Uterus (tissue), 2 donors: ENCODE measurements around the gene SLC6A6.

Experiments used
- POLR2A ChIP-seq, 2 donors: fragments of 450-650 bp; IDR thresholded peaks; one replicate each; pipeline ENCODE4 v1.6.1; 2016; ENCODE audit warnings: antibody characterized with exemption in 2 of 2, mild to moderate bottlenecking in 1 of 2, moderate library complexity in 1 of 2
- TF ChIP-seq, protein P1 (sequence below), 4 experiments: fragments of 200-600 bp in 2 of 4; fragments of 450-650 bp in 2 of 4; sonication (generic) in 2 of 4; IDR thresholded peaks; one replicate each; pipeline ENCODE4 v1.5.1; 2016 to 2019; ENCODE audit warnings: antibody characterized with exemption in 4 of 4, mild to moderate bottlenecking in 2 of 4, moderate library complexity in 1 of 4

GRCh38 chr3:14491396-14492190 lies 89.2 kb downstream of the SLC6A6 start:
- TF ChIP-seq, protein P1, sequence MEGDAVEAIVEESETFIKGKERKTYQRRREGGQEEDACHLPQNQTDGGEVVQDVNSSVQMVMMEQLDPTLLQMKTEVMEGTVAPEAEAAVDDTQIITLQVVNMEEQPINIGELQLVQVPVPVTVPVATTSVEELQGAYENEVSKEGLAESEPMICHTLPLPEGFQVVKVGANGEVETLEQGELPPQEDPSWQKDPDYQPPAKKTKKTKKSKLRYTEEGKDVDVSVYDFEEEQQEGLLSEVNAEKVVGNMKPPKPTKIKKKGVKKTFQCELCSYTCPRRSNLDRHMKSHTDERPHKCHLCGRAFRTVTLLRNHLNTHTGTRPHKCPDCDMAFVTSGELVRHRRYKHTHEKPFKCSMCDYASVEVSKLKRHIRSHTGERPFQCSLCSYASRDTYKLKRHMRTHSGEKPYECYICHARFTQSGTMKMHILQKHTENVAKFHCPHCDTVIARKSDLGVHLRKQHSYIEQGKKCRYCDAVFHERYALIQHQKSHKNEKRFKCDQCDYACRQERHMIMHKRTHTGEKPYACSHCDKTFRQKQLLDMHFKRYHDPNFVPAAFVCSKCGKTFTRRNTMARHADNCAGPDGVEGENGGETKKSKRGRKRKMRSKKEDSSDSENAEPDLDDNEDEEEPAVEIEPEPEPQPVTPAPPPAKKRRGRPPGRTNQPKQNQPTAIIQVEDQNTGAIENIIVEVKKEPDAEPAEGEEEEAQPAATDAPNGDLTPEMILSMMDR (IDR thresholded peaks at IDR 0.05) = no peak
- TF ChIP-seq POLR2A (IDR thresholded peaks at IDR 0.05) = no peak
